Measurements from ENCODE around the gene ALDH16A1. TPM values are rescaled to one million over a fixed set of nuclear protein-coding genes. Genes with fewer than 3 reads are reported as not detected.

ALDH16A1 gene
- total and polyA plus RNA-seq, 2 of the 8 experiments (the other 6 are each of a cell fraction or from before 2014, with no cell fraction given) = 30.5 to 34.3 TPM

DNA sequence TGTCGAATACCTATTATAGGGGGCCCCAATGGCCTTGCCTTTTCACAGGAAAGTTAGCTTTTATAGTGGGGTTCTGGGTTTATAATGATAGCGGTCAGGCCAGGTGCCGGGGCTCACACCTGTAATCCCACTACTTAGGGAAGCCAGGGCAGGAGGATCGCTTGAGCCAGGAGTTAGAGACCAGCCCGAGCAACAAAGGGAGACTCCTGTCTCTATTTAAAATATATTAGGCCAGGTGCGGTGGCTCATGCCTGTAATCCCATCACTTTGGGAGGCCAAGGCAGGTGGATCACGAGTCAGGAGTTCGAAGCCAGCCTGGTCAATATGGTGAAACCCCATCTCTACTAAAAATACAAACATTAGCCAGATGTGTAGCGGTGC is 50.5 kb downstream of the ALDH16A1 start:
- H2AFZ ChIP-seq (ENCODE audit: low read length) = no peak overlapping the region
- CTCF ChIA-PET (ENCODE audit: partially characterized antibody) = interaction anchor here (0.6 to 3.4 kb wide), 14 partner anchors 8 to 165 kb away, joined by 3 to 12 read pairs (median 4); partner anchors contain the start of gene PIH1D1
- TF ChIP-seq TCF12 (IDR thresholded peaks at IDR 0.05; ENCODE audit: low read depth, low read length) (peak; percentile 96), EP300 (IDR thresholded peaks at IDR 0.05; ENCODE audit: borderline replicate concordance in 1 of 2, low read depth in 2 of 2, low read length in 2 of 2) (peak in 1 of 2 experiments; percentile 5; a peak in 1 of 3 replicates), TAF7 (optimal IDR thresholded peaks at IDR 0.05; ENCODE audit: borderline replicate concordance, low read depth, low read length) (no peak), YY1 (IDR thresholded peaks at IDR 0.05; ENCODE audit: low read depth, low read length) (no peak), POLR2AphosphoS5 (IDR thresholded peaks at IDR 0.05; ENCODE audit: low read depth, low read length) (peak; percentile 36; the same call in 1 of the 2 replicates), TBP (IDR thresholded peaks at IDR 0.05; ENCODE audit: low read depth, low read length) (no peak), HDAC6 (IDR thresholded peaks at IDR 0.05; ENCODE audit: low read depth, low read length) (no peak), MAFK (IDR thresholded peaks at IDR 0.05; ENCODE audit: low read depth, low read length) (no peak), CTBP2 (IDR thresholded peaks at IDR 0.05; ENCODE audit: borderline replicate concordance, insufficient read depth, insufficient read length, low read length) (no peak), SP1 (IDR thresholded peaks at IDR 0.05; ENCODE audit: low read depth, low read length) (no peak), CBX5 (IDR thresholded peaks at IDR 0.05; ENCODE audit: low read depth, low read length) (no peak), RNF2 (IDR thresholded peaks at IDR 0.05; ENCODE audit: borderline replicate concordance, low read depth, low read length, missing control alignments, poor library complexity, severe bottlenecking) (no peak), SRF (IDR thresholded peaks at IDR 0.05; ENCODE audit: low read depth, low read length) (no peak), CHD1 (IDR thresholded peaks at IDR 0.05; ENCODE audit: low read depth, low read length) (no peak)

More for the DNA sequence above, 50.5 kb downstream of the ALDH16A1 start:
- no peaks in the 10 kb centered on the region for H3K9me3 ChIP-seq (ENCODE audit: insufficient read depth in 2 of 2, low read depth in 1 of 2, low read length in 1 of 2)
- FAIRE-seq = no peak
- H2AK5ac ChIP-seq (ENCODE audit: low read depth, low read length) = no peak overlapping the region
- H3K79me1 ChIP-seq (ENCODE audit: low read depth, low read length) = peaks cover 5% of the 10 kb centered on the region; the same call in 1 of the 2 replicates
- peaks cover 6 to 8% of the 10 kb centered on the region in 2 experiments for H4K20me1 ChIP-seq (replicated peaks in 1 of 2; ENCODE audit: control insufficient read depth in 1 of 2, insufficient read depth in 2 of 2, low read length in 2 of 2)
- no peak overlapping the region for H3K4me3 ChIP-seq (ENCODE audit: extremely low read depth in 1 of 4, insufficient read depth in 2 of 4, low read depth in 3 of 4, low read length in 4 of 4)
- H3K56ac ChIP-seq (replicated peaks; ENCODE audit: insufficient read length, low read depth, low read length) = no peak overlapping the region
- no peak overlapping the region for H2BK120ac ChIP-seq (replicated peaks; ENCODE audit: low read depth, low read length)
- H3K14ac ChIP-seq (ENCODE audit: insufficient read length) = no peak overlapping the region
- no peaks in the 10 kb centered on the region for H3K27me3 ChIP-seq (replicated peaks in 1 of 4; ENCODE audit: control insufficient read depth in 3 of 4, extremely low read depth in 1 of 4, insufficient read depth in 3 of 4, low read length in 3 of 4)
- no peak overlapping the region for H4K91ac ChIP-seq (replicated peaks; ENCODE audit: insufficient read length, low read length)
- no peak overlapping the region for H4K8ac ChIP-seq (ENCODE audit: extremely low read depth, insufficient read depth, low read length)
- no peak overlapping the region for H2BK15ac ChIP-seq (ENCODE audit: low read length)
- H2BK5ac ChIP-seq (ENCODE audit: low read depth, low read length) = no peak overlapping the region
- POLR2A ChIA-PET (ENCODE audit: partially characterized antibody) = interaction anchor here (0.7 to 2.1 kb wide), 14 partner anchors 8 to 173 kb away, joined by 3 to 11 read pairs (median 4); partner anchors contain the start of gene RPL13A
- H2BK20ac ChIP-seq (ENCODE audit: low read length) = no peak overlapping the region
- H3K23ac ChIP-seq (ENCODE audit: insufficient read length) = no peak overlapping the region
- no peak for DNase-seq (ENCODE audit: low read depth in 1 of 2, low spot score in 2 of 2)
- no peaks in the 10 kb centered on the region; a peak in 1 of 4 replicates for H3K79me2 ChIP-seq (ENCODE audit: control insufficient read depth in 1 of 2, insufficient read depth in 2 of 2, low read length in 2 of 2)
- no peak overlapping the region for H3K4ac ChIP-seq (replicated peaks; ENCODE audit: insufficient read length, low read depth, low read length)
- H3K4me1 ChIP-seq (replicated peaks in 1 of 4; ENCODE audit: control insufficient read depth in 3 of 4, insufficient read depth in 4 of 4, low read length in 3 of 4) = peaks cover 0 to 19% (median 13%) of the 10 kb centered on the region in 4 experiments; a peak in 6 of 7 replicates
- H3K36me3 ChIP-seq (ENCODE audit: control insufficient read depth in 2 of 4, insufficient read depth in 4 of 4, low read length in 3 of 4) = peaks cover 7 to 16% (median 10%) of the 10 kb centered on the region in 4 experiments; a peak in 7 of 8 replicates
- peaks cover 8% of the 10 kb centered on the region; the same call in 1 of the 2 replicates for H3K23me2 ChIP-seq (ENCODE audit: low read depth, low read length)
- no peak overlapping the region for H3K9ac ChIP-seq (replicated peaks in 1 of 4; ENCODE audit: extremely low read depth in 1 of 4, low read depth in 3 of 4, low read length in 3 of 4)
- WGBS, 2 experiments (ENCODE audit: extremely low coverage in 1 of 2, insufficient coverage in 1 of 2, insufficient read length in 1 of 2, insufficient replicate concordance in 2 of 2, low coverage in 1 of 2, low lambda C conversion rate in 2 of 2, missing lambda C conversion rate in 1 of 2) = 81% methylated on average over 9 of the region's 9 CpGs; no CpG with 5 or more reads in 1 of the 2 experiments
- H4K5ac ChIP-seq (ENCODE audit: insufficient read length, low read depth, low read length) = no peak overlapping the region
- H3K18ac ChIP-seq (ENCODE audit: extremely low read depth, low read length) = no peak overlapping the region
- no peak overlapping the region for H3K4me2 ChIP-seq (ENCODE audit: insufficient read depth in 1 of 2, low read depth in 2 of 2, low read length in 2 of 2)
- no peak overlapping the region for H2BK12ac ChIP-seq (ENCODE audit: low read depth, low read length)
- H3K27ac ChIP-seq (ENCODE audit: low read depth, low read length) = no peak overlapping the region

Measured in H1 (cell line).